GM19455 (cell line): ENCODE data around the gene PPP1R13B.

Experiments used
- ATAC-seq: cut with Tn5 transposase; IDR thresholded peaks from one replicate; pipeline ENCODE4 v1.9.1; 2021; ENCODE audit not compliant: unreplicated experiment

Gene PPP1R13B

GRCh38 chr14:103732868-103733620 is 114.3 kb downstream of the PPP1R13B start:
- ATAC-seq = no peak

GRCh38 chr14:103731916-103732867 is 115.2 kb downstream of the PPP1R13B start:
- ATAC-seq = no peak

GRCh38 chr14:103731481-103731880 is 115.9 kb downstream of the PPP1R13B start:
- ATAC-seq = no peak

GRCh38 chr14:103730490-103731035 is 116.8 kb downstream of the PPP1R13B start:
- ATAC-seq = no peak

GRCh38 chr14:103729496-103730448 is 117.6 kb downstream of the PPP1R13B start:
- ATAC-seq = no peak

- no peak for ATAC-seq
Observed at GRCh38 chr14:103728721-103729120, 118.7 kb downstream of the PPP1R13B start.

- no peak for ATAC-seq
Observed at GRCh38 chr14:103728141-103728540, 119.2 kb downstream of the PPP1R13B start.

- no peak for ATAC-seq
Observed at GRCh38 chr14:103727313-103727980, 119.9 kb downstream of the PPP1R13B start.

GRCh38 chr14:103726474-103726873 is 120.9 kb downstream of the PPP1R13B start:
- no peak for ATAC-seq

GRCh38 chr14:103725739-103726395 is 121.5 kb downstream of the PPP1R13B start:
- ATAC-seq = no peak

GRCh38 chr14:103725001-103725682 is 122.2 kb downstream of the PPP1R13B start:
- no peak for ATAC-seq

GRCh38 chr14:103724116-103724515 is 123.3 kb downstream of the PPP1R13B start:
- no peak for ATAC-seq

- ATAC-seq = no peak
Observed at GRCh38 chr14:103723748-103724081, 123.7 kb downstream of the PPP1R13B start.

GRCh38 chr14:103721334-103722120 is 125.8 kb downstream of the PPP1R13B start:
- no peak for ATAC-seq

GRCh38 chr14:103719751-103720150 is 127.6 kb downstream of the PPP1R13B start:
- ATAC-seq = no peak

- ATAC-seq = no peak
Observed at GRCh38 chr14:103718572-103718971, 128.8 kb downstream of the PPP1R13B start.

- ATAC-seq = no peak
Observed at GRCh38 chr14:103716899-103717411, 130.4 kb downstream of the PPP1R13B start.
